HepG2 (cell line): ENCODE data around the gene KLHL17. TPM values are rescaled to one million over a fixed set of nuclear protein-coding genes. Genes with fewer than 3 reads are reported as not detected.

Experiments
- ATAC-seq: fragments of 200-7000 bp; cut with Tn5 transposase; 3 replicates; pipeline ENCODE4 v1.9.1; 2020; ENCODE audit warnings: mild to moderate bottlenecking, moderate library complexity
- BruUV-seq: library from RNA; stranded (reverse); fragments of 400-500 nt; replicated peaks from 2 replicates; lab custom pipeline; 2021; lab: Mats Ljungman, UMichigan
- CTCF ChIA-PET: fragments of 300-600 bp; formaldehyde crosslinking; extraction: SDS; loops from one replicate; lab custom pipeline; 2021; ENCODE audit warnings: low total read pairs, inconsistent platforms, low intra/inter-chr PET ratio; lab: Yijun Ruan, JAX
- POLR2A ChIA-PET: fragments of 350-600 bp; sonication (Branson Sonifier 250); formaldehyde crosslinking; loops from one replicate; lab custom pipeline; 2020; ENCODE audit warnings: antibody characterized with exemption, inconsistent platforms; lab: Yijun Ruan, JAX
- DNase-seq: peaks from one replicate; pipeline ENCODE4 v3.0.0-alpha.2; 2015; ENCODE audit warnings: low spot score
- FAIRE-seq: peaks from 3 replicates; lab custom pipeline; 2011; peaks lifted over from hg19 to GRCh38; lab: Jason Lieb, UNC
- H2AFZ ChIP-seq: one replicate; pipeline ENCODE4 v1.6.1; 2011; ENCODE audit warnings: low read length, inconsistent platforms
- H3K27ac ChIP-seq: fragments of 300-600 bp; 3 replicates; pipeline ENCODE4 v1.8.0; 2011; ENCODE audit warnings: mixed run types, mild to moderate bottlenecking, mixed read lengths, low read length, inconsistent platforms; ENCODE audit not compliant: insufficient read depth; ENCODE audit errors: extremely low read length
- H3K27me3 ChIP-seq, 2 experiments: fragments of 200-600 bp in 1 of 2; 2 replicates in 1 of 2; 3 replicates in 1 of 2; pipeline versions ENCODE4 v1.6.0 to v1.8.0; 2011; ENCODE audit warnings: low read length in 2 of 2, mild to moderate bottlenecking in 2 of 2, moderate library complexity in 2 of 2, inconsistent platforms in 1 of 2; ENCODE audit not compliant: insufficient read depth in 2 of 2, control insufficient read depth in 1 of 2
- H3K36me3 ChIP-seq, 2 experiments: fragments of 200-600 bp in 1 of 2; replicated peaks in 1 of 2; 2 replicates in 1 of 2; 3 replicates in 1 of 2; pipeline versions ENCODE4 v1.5.1 to v1.8.0; 2011; ENCODE audit warnings: low read length in 2 of 2, inconsistent platforms in 1 of 2; ENCODE audit not compliant: insufficient read depth in 2 of 2, control insufficient read depth in 1 of 2
- H3K4me1 ChIP-seq: 2 replicates; pipeline ENCODE4 v1.5.1; 2012; ENCODE audit warnings: low read length, inconsistent platforms; ENCODE audit not compliant: insufficient read depth
- H3K4me2 ChIP-seq: 2 replicates; pipeline ENCODE4 v1.6.0; 2011; ENCODE audit warnings: low read depth, low read length, inconsistent platforms
- H3K4me3 ChIP-seq, 3 experiments: fragments of 200-600 bp in 1 of 3; sonication (generic), shearing (Covaris generic) in 1 of 3; replicated peaks in 1 of 3; 2 replicates each; pipeline ENCODE4 v1.5.1; 2011 to 2016; ENCODE audit warnings: low read length in 3 of 3, inconsistent platforms in 2 of 3, low read depth in 2 of 3, mild to moderate bottlenecking in 2 of 3, control low read depth in 1 of 3, mixed read lengths in 1 of 3; ENCODE audit not compliant: insufficient read depth in 1 of 3
- H3K79me2 ChIP-seq: one replicate; pipeline ENCODE4 v1.6.1; 2011; ENCODE audit warnings: low read length, inconsistent platforms; ENCODE audit not compliant: insufficient read depth
- H3K9ac ChIP-seq: 2 replicates; pipeline ENCODE4 v1.6.0; 2011; ENCODE audit warnings: mild to moderate bottlenecking, low read depth, low read length, inconsistent platforms; ENCODE audit not compliant: insufficient read depth
- H3K9me3 ChIP-seq: 2 replicates; pipeline ENCODE4 v1.5.1; 2012; ENCODE audit warnings: mild to moderate bottlenecking, low read length
- H4K20me1 ChIP-seq: 2 replicates; pipeline ENCODE4 v1.6.0; 2011; ENCODE audit warnings: inconsistent platforms, mild to moderate bottlenecking, low read length, moderate library complexity; ENCODE audit not compliant: insufficient read depth
- ZNF382 ChIP-seq: sonication (generic); formaldehyde crosslinking; IDR thresholded peaks from 2 replicates; pipeline ENCODE4 v1.5.0; 2020; ENCODE audit warnings: missing genetic modification reagents, mild to moderate bottlenecking, borderline replicate concordance
- WGBS: methylation state at CpG from one replicate; pipeline ENCODE4 v1.1.6; 2017; ENCODE audit warnings: low lambda C conversion rate; 5-methylcytosine and 5-hydroxymethylcytosine counted together
- in situ Hi-C: cut with HindIII; loops from 2 replicates; pipeline ENCODE4 v1.10.0; 2017; ENCODE audit warnings: low pct_unique_long_range_greater_than_20kb; ENCODE audit not compliant: extremely low pct_ligation_motif_present
- intact Hi-C: fragments of 100-400 bp; cut with micrococcal nuclease; formaldehyde crosslinking; loops from one replicate; pipeline ENCODE4 v1.10.0; 2022; ENCODE audit not compliant: unreplicated experiment
- polyA plus RNA-seq, 8 experiments: library from polyadenylated mRNA; depleted of rRNA in 3 of 8; stranded (reverse) in 7 of 8; unstranded in 1 of 8; fragments of >200 nt; fragmentation: Illumina TruSeq in 4 of 8; extraction: Trizol in 4 of 8; gene quantifications; 2 replicates each; pipeline versions ENCODE4 v1.2.1 to v1.2.3, GENCODE V29; 2011 to 2016; ENCODE audit warnings: low read depth in 4 of 8, missing spikeins in 1 of 8, mixed read lengths in 1 of 8; ENCODE audit not compliant: insufficient read depth in 1 of 8
- total RNA-seq, 5 experiments: library from RNA; depleted of rRNA; stranded (reverse); fragments of >200 nt; fragmentation: Illumina TruSeq; extraction: Trizol; gene quantifications; 2 replicates each; pipeline ENCODE4 v1.2.3, GENCODE V29; 2016; ENCODE audit warnings: low read depth in 1 of 5
- TF ChIP-seq, protein P1 (sequence below): sonication (generic); formaldehyde crosslinking; IDR thresholded peaks from 2 replicates; pipeline ENCODE4 v1.4.0; 2020; ENCODE audit warnings: missing genetic modification reagents

KLHL17 gene
- total and polyA plus RNA-seq, 2 of the 13 experiments (the other 11 are each of a cell fraction or from before 2014, with no cell fraction given), result 9.3 to 24.7 TPM

GRCh38 chr1:962381-963300 is 2.3 kb downstream of the KLHL17 start (continued):
- TF ChIP-seq ZNF382 (CRISPR knock-in tag), result no peak

- no peak overlapping the region for H3K4me2 ChIP-seq
- H2AFZ ChIP-seq, result no peak overlapping the region
- H3K4me1 ChIP-seq, result peaks cover 29% of the 10 kb centered on the region
- WGBS, result 96% methylated on average over 13 of the region's 16 CpGs
- ATAC-seq (no peak), DNase-seq (no peak), FAIRE-seq (no peak)
- peaks cover 0 to 4% of the 10 kb centered on the region in 2 experiments; a peak in 2 of 5 replicates for H3K27me3 ChIP-seq
- no peak overlapping the region for H3K4me3 ChIP-seq
- H4K20me1 ChIP-seq, result peaks cover 6% of the 10 kb centered on the region; the same call in 1 of the 2 replicates
- H3K9ac ChIP-seq, result no peak overlapping the region
- H3K36me3 ChIP-seq, result peaks cover 0 to 6% of the 10 kb centered on the region in 2 experiments; a peak in 1 of 5 replicates
- ChIA-PET POLR2A (no interaction called here), CTCF (no interaction called here)
- peaks cover 7% of the 10 kb centered on the region for H3K79me2 ChIP-seq
- H3K27ac ChIP-seq, result no peak overlapping the region
- intact Hi-C loops, result no loop called here
- no peaks in the 10 kb centered on the region for H3K9me3 ChIP-seq
- in situ Hi-C loops, result no loop called here
- no TSS peak for BruUV-seq
- TF ChIP-seq, protein P1, sequence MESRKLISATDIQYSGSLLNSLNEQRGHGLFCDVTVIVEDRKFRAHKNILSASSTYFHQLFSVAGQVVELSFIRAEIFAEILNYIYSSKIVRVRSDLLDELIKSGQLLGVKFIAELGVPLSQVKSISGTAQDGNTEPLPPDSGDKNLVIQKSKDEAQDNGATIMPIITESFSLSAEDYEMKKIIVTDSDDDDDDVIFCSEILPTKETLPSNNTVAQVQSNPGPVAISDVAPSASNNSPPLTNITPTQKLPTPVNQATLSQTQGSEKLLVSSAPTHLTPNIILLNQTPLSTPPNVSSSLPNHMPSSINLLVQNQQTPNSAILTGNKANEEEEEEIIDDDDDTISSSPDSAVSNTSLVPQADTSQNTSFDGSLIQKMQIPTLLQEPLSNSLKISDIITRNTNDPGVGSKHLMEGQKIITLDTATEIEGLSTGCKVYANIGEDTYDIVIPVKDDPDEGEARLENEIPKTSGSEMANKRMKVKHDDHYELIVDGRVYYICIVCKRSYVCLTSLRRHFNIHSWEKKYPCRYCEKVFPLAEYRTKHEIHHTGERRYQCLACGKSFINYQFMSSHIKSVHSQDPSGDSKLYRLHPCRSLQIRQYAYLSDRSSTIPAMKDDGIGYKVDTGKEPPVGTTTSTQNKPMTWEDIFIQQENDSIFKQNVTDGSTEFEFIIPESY (CRISPR knock-in tag), result 0 out of 2 replicates have a peak, but pooled peaks have one; percentile 6
- no peak for TF ChIP-seq ZNF382 (CRISPR knock-in tag)
These were observed 2.9 kb downstream of the KLHL17 start for GRCh38 chr1:963301-963651.
